Left ventricle myocardium superior (tissue), 1 donor: ENCODE results near the gene ADAMTSL3. TPM values are rescaled to one million over a fixed set of nuclear protein-coding genes. Genes with fewer than 3 reads are reported as not detected.

Experiments
- ATAC-seq: fragments of 200-7000 bp; cut with Tn5 transposase; one replicate; pipeline ENCODE4 v1.9.1; 2020; ENCODE audit warnings: mild to moderate bottlenecking, moderate library complexity
- DNase-seq: peaks from one replicate; pipeline ENCODE4 v3.0.0-alpha.2; 2020
- intact Hi-C: fragments of 100-400 bp; cut with micrococcal nuclease; formaldehyde crosslinking; loops from one replicate; pipeline ENCODE4 v1.11.0; 2022
- long read RNA-seq: library from polyadenylated mRNA; unstranded; transcript quantifications from one replicate; pipeline ENCODE4 v2.0.0, GENCODE V29; 2021
- total RNA-seq: library from RNA; stranded (reverse); fragmentation: NEBNext Ultra II Directional; extraction: Animal tissue kit (Norgen Biotek cat#: 25700); gene quantifications from one replicate; pipeline ENCODE4 v1.2.1, GENCODE V29; 2021
- donor health status: DM: no; HTN: yes; CAD: no; lungs with severe emphysema.

Gene ADAMTSL3
- 9.2 TPM for total RNA-seq
- long read RNA-seq, partial matches to known transcripts, result 5 of 10 reads
- long read RNA-seq, other reads (novel, unspliced or antisense), result 5 of 10 reads

- DNase-seq (peak; percentile 93), ATAC-seq (peak; percentile 62)
- intact Hi-C loops, result no loop called here
These were observed at the start of gene ADAMTSL3 for GRCh38 chr15:83653639-83654378. TSS of gene ADAMTSL3 (plus strand) at chr15:83654123. CDS start at chr15:83655762, 1,639 bp downstream.

GRCh38 chr15:83604549-83604948 lies 49.4 kb upstream of the ADAMTSL3 start:
- ATAC-seq, result no peak
- intact Hi-C loops, result no loop called here
- no peak for DNase-seq

DNA sequence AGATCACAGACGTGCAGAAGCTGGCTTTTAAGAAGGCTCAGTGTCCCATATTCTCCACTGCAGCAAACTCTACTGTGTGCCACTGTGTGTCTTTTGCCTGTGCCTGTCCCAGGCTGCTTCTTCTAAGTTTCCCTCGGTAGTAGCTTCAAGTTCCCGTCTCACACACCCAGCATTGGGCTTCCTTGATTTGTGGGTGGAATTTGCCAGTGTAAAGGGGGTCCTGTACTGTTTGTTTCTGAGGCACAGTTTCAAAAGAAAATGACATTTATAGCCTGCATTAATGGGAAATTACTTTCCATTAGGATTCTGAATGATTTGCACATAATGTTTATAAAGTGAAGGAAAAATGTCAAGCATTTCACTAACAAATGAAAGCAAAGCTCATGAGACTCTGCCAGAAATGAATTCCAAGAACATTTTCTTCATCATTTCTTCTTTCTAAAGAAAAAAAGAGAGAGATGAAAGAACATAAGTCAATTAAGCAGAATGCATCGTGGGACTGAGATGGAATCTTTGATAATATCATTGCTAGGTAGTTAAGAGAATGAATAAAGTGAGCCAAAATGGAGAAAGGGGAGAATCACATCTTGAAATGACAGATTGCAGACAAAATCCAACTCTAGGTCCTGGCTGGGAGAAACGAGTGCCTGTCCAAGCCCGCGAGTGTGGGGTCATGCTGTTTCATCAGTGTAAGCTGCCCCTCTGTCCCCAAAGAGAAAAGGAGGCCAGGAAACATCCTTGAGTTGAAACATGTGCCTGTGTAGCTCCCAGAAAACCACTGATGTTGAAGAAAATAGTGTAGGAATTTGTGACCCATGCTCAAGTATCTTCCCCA lies 48.6 kb upstream of the ADAMTSL3 start:
- ATAC-seq (peak; percentile 93), DNase-seq (peak; percentile 61)
- intact Hi-C loops, result no loop called here

DNA sequence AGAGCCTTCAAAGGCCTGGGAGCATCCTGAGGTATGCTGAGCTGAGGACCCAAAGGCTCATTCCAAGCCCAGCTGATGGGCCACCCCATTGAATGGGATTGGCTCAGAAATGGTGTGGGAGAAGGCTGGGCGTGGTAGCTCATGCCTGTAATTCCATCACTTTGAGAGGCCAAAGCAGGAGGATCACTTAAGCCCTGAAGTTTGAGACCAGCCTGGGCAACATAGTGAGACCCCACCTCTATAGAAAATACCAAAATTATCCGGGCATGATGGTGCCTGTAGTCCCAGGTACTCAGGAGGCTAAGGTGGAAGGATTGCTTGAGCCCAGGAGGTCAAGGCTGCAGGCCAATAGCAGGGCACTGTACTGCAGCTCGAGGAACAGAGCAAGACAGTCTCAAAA lies 43.8 kb upstream of the ADAMTSL3 start:
- intact Hi-C loops, result no loop called here
- no peak for ATAC-seq
- no peak for DNase-seq

DNA sequence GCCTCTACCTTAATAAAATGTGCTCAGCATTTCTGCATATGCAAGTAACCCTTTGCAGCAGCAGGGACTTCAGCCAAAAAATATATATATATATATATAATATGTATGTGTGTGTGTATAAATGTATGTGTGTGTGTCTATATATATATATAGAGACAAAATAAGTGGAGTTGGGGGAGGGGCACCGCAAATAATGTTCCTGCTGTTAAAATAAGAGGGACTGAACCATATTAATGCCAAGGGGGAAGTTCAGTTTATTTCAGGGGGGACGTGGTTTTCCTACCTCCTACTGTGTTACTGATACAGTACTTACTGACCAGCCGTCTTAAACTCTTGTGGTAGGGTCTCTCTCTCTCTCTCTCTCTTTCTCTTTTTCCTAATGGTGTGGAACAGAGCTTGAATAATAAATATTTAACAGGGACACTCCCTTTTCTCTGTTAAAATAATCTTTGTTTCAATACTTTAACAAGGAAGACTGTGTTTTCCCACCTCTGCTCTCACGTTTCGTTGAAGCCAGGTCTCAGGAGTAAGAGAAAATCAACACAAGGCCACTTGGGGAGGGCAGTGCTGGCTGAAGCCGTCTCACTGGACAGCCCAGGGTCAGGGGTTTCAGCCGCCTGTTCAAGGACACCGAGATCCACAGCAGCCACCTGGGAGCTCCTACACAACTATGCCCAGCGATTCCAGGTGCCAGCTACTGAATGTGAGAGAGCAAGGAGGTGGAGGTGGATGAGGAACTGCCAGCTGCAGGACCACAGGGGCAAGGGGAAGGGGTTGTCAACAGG lies 42.8 kb upstream of the ADAMTSL3 start:
- ATAC-seq (no peak), DNase-seq (no peak)
- intact Hi-C loops, result no loop called here

GRCh38 chr15:83612226-83612625 lies 41.7 kb upstream of the ADAMTSL3 start:
- ATAC-seq, result peak; percentile 28
- DNase-seq, result no peak
- intact Hi-C loops, result no loop called here

DNA sequence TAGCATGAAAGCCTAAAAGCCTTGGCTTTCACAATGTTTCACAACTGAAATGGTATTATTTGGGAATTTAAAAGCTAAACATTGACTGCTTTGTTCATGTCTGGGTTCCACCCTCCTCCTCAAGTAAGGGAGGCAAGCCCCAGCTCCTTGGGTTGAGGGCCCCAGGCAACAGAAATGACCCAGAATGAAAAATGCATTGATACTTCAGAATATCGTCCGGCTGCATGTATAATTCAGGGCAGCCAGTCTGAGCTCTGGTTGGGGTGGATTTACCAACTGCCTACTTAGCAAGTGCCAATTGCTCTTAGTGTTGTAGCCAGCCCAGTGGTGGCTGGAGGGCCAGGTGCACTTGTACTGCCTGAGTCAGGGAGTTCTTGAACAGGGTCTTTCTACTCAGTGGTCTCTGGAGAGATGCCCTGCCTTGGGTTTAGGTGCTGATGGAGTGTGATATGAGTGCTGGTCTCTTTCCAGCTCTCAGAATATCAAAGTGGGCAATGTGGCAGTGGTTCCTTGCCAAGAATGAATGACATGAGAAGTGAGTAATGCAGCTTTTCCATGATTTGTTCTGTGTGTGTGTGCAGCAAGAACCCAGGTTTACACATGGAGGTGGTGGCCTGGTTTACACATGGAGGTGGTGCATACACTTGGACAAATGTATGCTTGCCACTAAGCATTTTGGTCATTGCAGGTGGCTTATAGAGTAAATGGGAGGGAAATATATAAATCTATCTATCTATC lies 40.9 kb upstream of the ADAMTSL3 start:
- ATAC-seq (no peak), DNase-seq (no peak)
- intact Hi-C loops, result no loop called here

DNA sequence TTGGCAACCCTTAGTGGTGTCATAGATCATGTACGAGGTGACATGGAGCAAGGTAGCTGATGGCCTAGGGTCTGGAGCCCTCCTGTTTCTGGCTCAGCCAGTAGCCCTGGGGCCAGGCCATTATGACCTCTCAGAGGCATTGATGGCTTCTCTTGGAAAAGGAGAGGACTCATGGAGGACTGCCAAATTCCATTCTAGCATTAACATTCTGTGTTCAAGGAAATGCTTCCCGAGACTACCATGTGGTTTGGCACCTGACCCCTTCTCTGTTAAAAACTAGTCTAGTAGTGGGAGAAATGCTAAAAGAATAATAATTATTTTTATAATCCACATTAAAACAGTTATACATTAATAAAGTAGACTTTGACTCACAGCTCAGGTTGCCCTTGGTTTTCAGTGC lies 40.2 kb upstream of the ADAMTSL3 start:
- ATAC-seq (no peak), DNase-seq (no peak)
- intact Hi-C loops, result no loop called here

- DNase-seq (no peak), ATAC-seq (no peak)
- intact Hi-C loops, result no loop called here
These were observed 37.1 kb upstream of the ADAMTSL3 start for GRCh38 chr15:83616840-83617239.

DNA sequence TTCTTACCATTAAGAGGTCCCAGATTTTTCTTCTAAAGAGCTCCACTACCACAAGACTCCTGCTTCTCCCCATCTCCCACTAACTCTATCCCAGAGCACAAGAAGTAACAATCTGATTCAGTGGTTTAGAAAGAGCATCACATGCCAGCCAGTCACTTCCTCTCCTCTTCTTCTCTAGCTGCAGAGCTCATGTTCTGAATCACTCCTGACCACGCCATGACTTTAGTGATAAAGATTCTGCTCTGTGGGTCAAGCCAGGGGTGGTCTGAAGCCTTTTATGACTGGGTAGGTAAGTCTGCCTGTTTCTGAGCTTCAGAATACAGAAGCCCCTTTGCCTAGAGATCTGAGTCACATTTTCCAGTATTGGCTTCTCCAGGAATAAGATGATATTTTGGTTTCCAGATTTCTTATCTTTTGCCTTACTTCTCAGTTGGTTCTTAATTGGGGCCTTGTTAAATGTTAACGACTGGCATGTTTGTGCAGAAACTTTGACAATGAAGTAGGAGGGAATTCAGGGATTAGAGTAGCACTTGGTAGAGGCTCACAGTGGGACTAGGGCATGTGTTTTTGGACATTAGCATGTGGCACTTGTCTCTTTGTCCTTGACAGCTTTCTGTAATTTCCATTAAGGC lies 27.6 kb upstream of the ADAMTSL3 start:
- ATAC-seq, result no peak
- intact Hi-C loops, result no loop called here
- DNase-seq, result no peak

DNA sequence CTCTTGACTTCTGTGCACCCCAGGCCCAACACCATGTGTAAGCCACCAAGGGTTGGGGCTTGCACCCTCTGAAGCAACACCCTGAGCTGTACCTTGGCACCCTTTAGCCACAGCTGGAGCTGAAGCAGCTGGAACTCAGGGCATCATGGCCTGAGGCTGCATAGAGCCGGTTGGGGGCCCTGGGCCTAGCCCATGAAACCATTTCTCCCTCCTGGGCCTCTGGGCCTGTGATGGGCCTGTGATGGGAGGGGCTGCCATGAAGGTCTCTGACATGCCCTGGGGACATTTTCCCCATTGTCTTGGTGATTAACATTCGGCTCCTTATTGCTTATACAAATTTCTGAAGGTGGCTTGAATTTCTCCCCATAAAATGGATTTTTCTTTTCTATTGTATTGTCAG lies 22.4 kb upstream of the ADAMTSL3 start:
- intact Hi-C loops, result no loop called here
- no peak for ATAC-seq
- no peak for DNase-seq

- no peak for ATAC-seq
- no peak for DNase-seq
- intact Hi-C loops, result no loop called here
These were observed 10.7 kb upstream of the ADAMTSL3 start for GRCh38 chr15:83643201-83643600.

DNA sequence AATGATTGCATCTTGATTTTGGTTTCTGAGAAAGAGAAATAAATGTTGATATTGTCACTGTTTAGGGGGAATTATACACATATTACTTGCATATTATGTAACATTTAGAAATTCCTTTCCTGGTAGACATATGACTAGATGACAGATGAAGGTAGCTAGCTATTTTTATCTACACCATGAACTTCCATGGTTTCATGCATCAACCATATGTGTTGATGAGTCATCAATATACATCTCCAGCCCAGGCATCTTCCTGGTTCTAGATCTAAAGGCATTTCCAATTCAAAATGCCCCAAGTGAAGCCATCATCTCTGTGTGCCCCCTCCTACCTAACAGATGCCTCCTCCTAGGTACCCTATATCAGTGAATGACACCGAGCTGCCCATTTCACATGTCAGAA lies 9.5 kb upstream of the ADAMTSL3 start:
- intact Hi-C loops, result no loop called here
- DNase-seq (no peak), ATAC-seq (no peak)

DNA sequence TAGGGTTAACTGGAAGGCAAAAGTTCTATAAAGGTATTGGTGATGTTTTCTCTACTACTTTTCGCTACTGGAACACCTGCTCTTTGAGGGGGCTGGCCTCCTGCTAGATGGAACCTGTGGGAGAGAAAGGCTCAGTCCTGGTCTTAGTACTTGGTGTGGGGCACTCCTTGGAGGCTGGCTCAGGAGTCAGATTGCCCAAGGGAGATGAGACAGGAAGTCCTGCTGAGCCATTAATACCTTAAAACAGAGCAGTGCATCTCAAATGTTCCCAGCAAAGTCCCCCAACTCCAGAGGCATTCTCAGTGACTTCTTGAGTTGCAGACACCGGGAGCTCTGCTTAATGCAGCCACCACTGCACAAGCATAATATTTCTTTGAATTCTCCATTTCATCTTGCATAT lies 3.1 kb upstream of the ADAMTSL3 start:
- intact Hi-C loops, result no loop called here
- no peak for ATAC-seq
- DNase-seq, result no peak

DNA sequence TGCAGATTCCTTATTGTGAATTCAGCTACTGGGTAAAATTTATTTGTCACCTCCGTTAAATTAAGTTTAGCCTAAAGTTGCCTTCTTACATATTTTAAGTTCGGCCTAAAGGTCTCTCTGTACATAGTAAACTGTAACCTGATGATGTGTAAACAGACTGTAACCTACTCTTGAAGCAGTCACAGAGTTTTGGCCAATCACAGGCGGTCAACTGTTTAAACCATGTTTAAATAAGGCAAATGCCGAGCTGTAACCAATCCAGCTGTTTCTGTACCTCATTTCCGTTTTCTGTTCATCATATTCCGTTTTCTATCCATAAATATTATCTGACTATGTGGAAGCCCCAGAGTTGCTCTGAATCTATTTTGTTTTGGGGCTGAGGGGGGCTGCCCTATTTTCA lies 2.4 kb upstream of the ADAMTSL3 start:
- intact Hi-C loops, result no loop called here
- DNase-seq (no peak), ATAC-seq (no peak)

DNA sequence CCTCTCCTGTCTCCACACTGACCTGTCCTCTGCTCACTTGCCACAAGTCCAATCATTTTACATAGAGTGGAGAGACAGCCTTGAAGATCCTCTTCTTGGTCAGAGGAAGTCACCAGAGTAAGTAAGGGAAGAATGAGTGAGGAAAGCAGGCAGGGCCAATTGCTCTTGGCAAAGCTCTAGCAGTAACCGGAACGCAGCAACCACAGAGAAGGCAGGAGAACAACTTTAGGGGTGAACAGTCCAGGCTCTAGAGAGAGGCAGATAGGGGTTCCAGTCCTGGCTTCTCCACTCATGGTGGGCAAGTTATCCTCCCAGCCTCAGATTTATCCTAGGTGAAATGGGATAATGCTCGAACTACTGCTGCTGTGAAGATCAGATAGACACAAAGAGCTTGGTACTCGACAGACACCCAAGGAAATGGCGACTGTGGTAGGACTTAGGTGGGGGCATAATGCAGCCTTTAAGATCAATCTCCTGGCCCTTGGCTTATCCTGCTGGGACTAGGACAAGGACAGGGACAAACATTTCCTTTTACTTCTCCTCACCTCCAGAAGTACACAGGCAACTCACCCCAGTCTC lies 1.2 kb upstream of the ADAMTSL3 start:
- intact Hi-C loops, result no loop called here
- ATAC-seq (peak; percentile 20), DNase-seq (no peak)

DNA sequence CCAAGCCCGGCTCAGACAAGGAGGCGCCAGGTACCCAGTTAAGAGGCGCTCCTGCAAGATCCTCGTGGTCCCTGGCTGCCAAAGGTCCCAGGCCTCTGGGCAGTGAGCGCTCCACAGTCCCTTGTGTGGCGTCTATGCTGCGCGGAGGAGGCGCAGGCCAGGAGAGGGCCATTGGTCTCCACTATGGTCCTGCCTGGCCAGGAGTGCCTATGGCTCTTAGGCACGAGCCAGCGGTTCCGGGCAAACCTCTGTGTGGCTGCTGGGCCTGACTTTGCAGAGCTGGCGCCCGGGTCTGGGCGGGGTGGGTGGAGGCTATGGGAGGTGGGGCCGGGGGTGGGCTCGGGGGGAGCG lies 660 bp upstream of the ADAMTSL3 start:
- intact Hi-C loops, result no loop called here
- no peak for DNase-seq
- no peak for ATAC-seq
